Mucosa of rectum (tissue), 2 donors: ENCODE results near the gene PLOD2.

Experiments
- H3K27ac ChIP-seq, 2 donors: one replicate each; pipeline ENCODE4 v1.7.0; 2013; ENCODE audit warnings: inconsistent platforms in 2 of 2, low read depth in 2 of 2, low read length in 2 of 2
- H3K27me3 ChIP-seq, 2 donors: one replicate each; pipeline ENCODE4 v1.7.0; 2013; ENCODE audit warnings: low read length in 2 of 2; ENCODE audit not compliant: control insufficient read depth in 2 of 2, insufficient read depth in 2 of 2
- H3K36me3 ChIP-seq, 2 donors: one replicate each; pipeline ENCODE4 v1.7.0; 2013; ENCODE audit warnings: low read length in 2 of 2; ENCODE audit not compliant: control insufficient read depth in 2 of 2, insufficient read depth in 2 of 2
- H3K4me1 ChIP-seq, 2 donors: one replicate each; pipeline ENCODE4 v1.7.0; 2013; ENCODE audit warnings: low read length in 2 of 2, mild to moderate bottlenecking in 1 of 2; ENCODE audit not compliant: control insufficient read depth in 2 of 2, insufficient read depth in 2 of 2
- H3K4me3 ChIP-seq, 2 donors: one replicate each; pipeline ENCODE4 v1.7.0; 2013; ENCODE audit warnings: low read length in 2 of 2
- H3K9ac ChIP-seq, 2 donors: one replicate each; pipeline ENCODE4 v1.7.0; 2013; ENCODE audit warnings: low read length in 2 of 2, low read depth in 1 of 2, mild to moderate bottlenecking in 1 of 2
- H3K9me3 ChIP-seq, 2 donors: one replicate each; pipeline ENCODE4 v1.7.0; 2013; ENCODE audit warnings: low read length in 2 of 2; ENCODE audit not compliant: control insufficient read depth in 2 of 2
- donor health status: healthy.
- donor health status: Normal muscosa, but diverticular disease.

Gene PLOD2

DNA sequence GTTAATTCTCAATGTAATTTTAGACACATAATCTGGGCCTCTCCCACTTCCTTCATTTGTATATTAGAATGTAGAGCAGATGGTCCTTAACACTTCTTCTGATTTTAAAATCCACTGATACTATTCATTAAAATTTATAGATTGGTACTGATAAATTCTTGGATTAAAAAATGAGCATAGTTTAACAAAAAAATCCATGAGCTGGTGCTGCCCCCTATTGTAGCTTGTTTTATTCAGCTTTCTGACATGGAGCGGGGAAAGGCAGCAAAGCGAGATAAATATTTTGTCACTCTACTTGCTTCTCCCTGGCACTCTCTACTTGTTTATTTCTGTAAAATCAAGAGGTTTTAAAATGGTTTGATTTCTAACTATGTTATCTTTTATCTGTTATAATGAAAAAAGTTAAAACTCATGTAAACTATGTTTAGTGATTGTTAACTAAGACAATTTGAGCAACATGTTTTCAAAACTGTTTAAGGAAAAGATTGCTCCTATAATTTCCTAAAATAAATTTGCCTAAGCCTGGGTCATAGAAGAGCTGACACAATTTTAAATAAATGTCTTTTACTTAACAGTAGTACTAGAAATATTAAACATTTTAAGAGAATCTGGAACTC is 26.5 kb upstream of the PLOD2 start:
- H3K27ac ChIP-seq: no peak overlapping the region
- H3K9ac ChIP-seq: no peak overlapping the region
- no peaks in the 10 kb centered on the region for H3K9me3 ChIP-seq
- H3K4me3 ChIP-seq: no peak overlapping the region
- no peaks in the 10 kb centered on the region for H3K36me3 ChIP-seq
- H3K27me3 ChIP-seq: no peaks in the 10 kb centered on the region
- no peaks in the 10 kb centered on the region for H3K4me1 ChIP-seq

DNA sequence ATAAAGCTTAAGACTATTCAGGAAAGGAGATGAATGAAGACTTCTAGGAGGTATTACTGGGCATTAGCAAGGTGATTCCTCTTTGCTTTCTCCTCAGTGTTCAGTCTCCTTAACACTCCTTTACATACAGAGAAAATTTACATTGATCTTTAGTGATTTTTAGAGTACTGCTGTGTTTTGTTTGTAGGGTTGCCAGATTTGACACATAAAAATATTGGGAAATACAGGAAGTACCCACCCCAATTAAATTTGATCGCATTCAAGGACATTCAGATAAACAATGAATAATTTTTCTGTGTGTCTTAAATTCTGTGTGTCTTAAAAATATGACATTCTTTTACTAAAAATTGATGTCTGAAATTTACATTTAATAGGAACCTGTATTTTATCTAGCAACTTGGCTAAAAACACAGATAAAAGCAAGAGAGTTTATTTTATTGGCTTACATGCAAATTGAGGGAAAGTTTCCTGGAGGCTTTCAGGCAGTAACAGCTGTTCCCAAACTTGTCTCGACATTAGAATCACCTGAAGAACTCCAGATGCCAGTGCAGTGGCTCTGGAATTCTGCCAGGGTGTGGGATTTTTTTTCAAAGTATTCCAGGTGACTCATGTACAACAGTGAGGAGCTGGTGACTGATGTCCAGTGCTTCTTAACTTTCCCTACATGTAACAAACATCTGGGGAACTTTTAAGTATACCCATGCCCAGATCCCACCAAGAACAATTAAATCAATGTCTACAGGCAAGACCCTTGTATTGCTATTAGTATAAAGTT is 23.4 kb upstream of the PLOD2 start:
- Histone ChIP-seq H3K27me3 (no peaks in the 10 kb centered on the region), H3K4me1 (no peaks in the 10 kb centered on the region), H3K9me3 (no peaks in the 10 kb centered on the region), H3K4me3 (no peak overlapping the region), H3K9ac (no peak overlapping the region), H3K36me3 (no peaks in the 10 kb centered on the region), H3K27ac (no peak overlapping the region)

DNA sequence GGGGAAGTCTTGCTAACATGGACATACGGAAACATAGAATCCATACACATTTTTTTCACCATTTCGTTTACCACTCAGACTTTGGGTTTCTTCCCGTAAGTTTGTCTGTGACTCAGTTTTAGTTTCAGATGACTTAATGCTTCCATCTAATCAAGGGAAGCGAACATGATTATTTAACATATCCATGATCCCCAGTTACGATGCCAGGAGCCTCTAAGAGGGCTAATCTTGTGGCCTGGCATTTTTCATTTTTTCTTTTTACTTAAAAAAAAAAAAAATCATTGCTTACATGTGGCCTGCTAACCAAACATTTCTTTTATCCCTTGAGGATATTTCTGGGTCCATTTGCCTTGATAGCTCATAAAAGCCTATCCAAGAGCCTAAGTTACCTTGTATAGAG is 20.2 kb upstream of the PLOD2 start:
- Histone ChIP-seq H3K9ac (no peak overlapping the region), H3K4me3 (no peak overlapping the region), H3K27me3 (no peaks in the 10 kb centered on the region), H3K9me3 (no peaks in the 10 kb centered on the region), H3K36me3 (no peaks in the 10 kb centered on the region), H3K4me1 (no peaks in the 10 kb centered on the region), H3K27ac (no peak overlapping the region)

DNA sequence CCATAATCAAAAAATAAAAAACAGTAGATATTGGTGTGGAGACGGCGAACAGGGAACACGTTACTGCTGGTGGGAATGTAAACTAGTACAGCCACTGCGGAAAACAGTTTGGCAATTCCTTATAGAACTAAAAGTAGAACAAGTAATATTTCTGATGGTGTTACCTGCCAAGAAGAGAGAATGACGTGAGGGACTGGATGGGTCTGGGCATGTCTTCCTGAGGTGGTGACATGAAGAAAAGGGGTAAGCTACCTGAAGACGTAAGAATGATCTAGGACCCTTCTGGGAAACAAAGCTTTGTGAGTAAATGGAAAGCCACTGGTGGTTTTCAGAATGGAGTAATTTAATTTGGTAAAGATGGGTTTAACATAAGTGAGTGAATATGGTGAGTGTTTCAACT is 19.4 kb upstream of the PLOD2 start:
- H3K9me3 ChIP-seq: no peaks in the 10 kb centered on the region
- no peaks in the 10 kb centered on the region for H3K36me3 ChIP-seq
- H3K27ac ChIP-seq: no peak overlapping the region
- H3K4me3 ChIP-seq: no peak overlapping the region
- H3K27me3 ChIP-seq: no peaks in the 10 kb centered on the region
- no peaks in the 10 kb centered on the region for H3K4me1 ChIP-seq
- H3K9ac ChIP-seq: no peak overlapping the region

DNA sequence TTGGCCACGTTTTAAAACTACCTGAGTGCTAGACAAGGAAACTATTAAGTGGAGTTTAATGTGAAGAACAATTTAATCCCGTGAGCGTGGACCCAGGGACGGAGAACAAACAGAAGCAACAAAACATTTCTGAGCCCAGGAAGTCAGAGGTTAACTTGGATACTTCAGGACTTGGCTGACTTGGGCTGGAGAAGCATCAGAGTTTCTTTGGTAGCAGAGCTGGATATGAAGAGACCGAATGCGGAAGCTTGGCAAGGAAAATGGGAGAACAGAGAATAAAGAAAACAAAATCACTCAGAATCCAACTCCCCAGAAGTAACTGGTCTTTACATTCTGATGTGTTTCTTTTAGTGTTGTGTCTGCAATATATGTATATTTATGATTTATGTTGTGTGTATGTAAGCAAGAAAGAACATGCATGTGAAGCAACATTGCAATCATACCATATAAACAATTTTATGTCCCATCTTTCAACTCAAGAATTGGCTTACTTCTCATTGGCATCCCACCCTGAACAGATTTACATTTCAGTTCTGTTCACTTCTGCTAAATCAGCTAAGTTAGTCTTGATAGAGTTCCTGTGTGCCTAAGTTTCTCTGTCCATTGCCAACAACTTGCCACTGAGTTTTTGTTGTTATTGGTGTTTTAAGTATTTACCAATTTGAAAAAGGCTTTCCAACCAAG is 17.2 kb upstream of the PLOD2 start:
- H3K4me1 ChIP-seq: no peaks in the 10 kb centered on the region
- no peak overlapping the region for H3K27ac ChIP-seq
- no peak overlapping the region for H3K4me3 ChIP-seq
- H3K9ac ChIP-seq: no peak overlapping the region
- H3K27me3 ChIP-seq: no peaks in the 10 kb centered on the region
- no peaks in the 10 kb centered on the region for H3K36me3 ChIP-seq
- no peaks in the 10 kb centered on the region for H3K9me3 ChIP-seq

DNA sequence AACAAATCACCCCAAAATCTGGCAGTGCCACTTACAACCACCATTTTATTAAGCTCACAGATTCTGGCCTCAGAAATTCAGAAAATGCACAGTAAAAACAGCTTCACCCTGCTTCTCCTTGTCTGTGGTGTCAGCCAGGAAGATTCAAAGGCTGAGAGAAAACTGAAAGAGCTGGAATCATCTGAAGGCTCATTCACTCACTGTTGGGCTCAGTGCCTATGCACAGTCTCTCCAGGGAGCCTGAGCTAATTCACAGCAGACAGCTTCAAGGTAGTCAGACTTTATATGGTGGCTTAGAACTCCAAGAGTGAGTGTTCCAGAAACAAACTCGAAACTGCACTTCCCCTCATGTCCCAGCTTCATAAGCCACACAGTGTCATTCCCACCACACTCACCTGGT is 16.5 kb upstream of the PLOD2 start:
- H3K36me3 ChIP-seq: no peaks in the 10 kb centered on the region
- H3K27me3 ChIP-seq: no peaks in the 10 kb centered on the region
- no peaks in the 10 kb centered on the region for H3K4me1 ChIP-seq
- no peak overlapping the region for H3K9ac ChIP-seq
- no peak overlapping the region for H3K27ac ChIP-seq
- no peaks in the 10 kb centered on the region for H3K9me3 ChIP-seq
- H3K4me3 ChIP-seq: no peak overlapping the region

DNA sequence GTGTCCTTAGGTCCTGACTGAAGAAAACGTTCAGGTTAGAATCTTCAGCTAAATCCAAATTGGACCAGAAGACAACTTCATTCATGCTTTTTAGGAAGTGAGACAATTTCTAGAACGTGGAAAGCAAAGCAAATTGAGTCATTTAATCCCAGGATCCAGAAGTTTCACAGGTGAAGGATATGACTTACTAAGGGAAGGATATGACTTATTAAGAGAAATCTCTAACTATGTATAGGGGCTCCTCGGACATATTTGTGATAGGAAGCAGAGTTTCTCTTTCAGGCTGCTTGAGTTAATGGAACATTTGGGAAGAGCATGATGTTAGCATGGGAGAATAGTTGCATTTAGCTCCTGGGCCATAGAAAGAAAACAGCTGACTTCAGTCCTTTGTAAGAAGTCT is 16.1 kb upstream of the PLOD2 start:
- H3K9ac ChIP-seq: no peak overlapping the region
- no peaks in the 10 kb centered on the region for H3K27me3 ChIP-seq
- H3K27ac ChIP-seq: no peak overlapping the region
- no peaks in the 10 kb centered on the region for H3K4me1 ChIP-seq
- no peak overlapping the region for H3K4me3 ChIP-seq
- H3K36me3 ChIP-seq: no peaks in the 10 kb centered on the region
- no peaks in the 10 kb centered on the region for H3K9me3 ChIP-seq

DNA sequence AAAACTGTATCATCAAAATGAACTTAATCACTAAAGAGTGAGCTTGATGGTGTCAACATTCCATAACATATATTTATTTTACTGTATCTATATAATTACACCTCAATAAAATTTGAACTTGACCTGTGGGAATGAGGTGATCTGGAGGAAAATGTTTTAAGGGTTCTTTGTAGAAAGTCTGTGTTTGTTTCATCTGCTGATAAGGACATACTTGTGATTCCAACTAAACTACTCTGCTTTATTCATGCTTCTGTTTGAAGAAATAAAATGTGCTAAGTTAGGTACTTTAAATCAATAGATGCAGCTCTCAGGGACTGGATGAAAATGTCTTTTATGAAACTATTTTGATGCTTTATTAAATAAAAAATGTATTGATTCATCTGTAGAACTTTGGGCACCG is 11.6 kb upstream of the PLOD2 start:
- Histone ChIP-seq H3K9ac (no peak overlapping the region), H3K4me3 (no peak overlapping the region), H3K4me1 (no peaks in the 10 kb centered on the region), H3K27me3 (no peaks in the 10 kb centered on the region), H3K27ac (no peak overlapping the region), H3K9me3 (no peaks in the 10 kb centered on the region), H3K36me3 (no peaks in the 10 kb centered on the region)

DNA sequence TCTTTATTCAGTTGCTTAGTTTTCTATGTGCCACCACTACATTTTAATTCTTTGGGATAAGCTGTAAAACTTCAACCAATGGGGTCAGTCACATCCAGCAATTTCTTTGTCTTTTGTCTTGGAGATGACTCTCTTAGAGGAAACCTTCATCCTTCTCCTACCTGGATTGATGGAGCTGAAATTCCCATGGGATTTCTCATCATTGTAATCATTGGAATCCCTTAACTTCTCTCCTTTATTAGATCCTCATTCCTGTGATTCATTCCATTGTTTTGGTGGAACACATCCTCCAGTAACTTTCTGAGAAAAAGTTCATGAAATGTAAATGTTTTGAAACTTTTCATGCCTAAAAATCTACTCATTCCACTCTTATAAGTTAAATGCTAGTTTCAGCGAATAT is 9.6 kb upstream of the PLOD2 start:
- no peaks in the 10 kb centered on the region for H3K9me3 ChIP-seq
- H3K9ac ChIP-seq: no peak overlapping the region
- H3K27ac ChIP-seq: no peak overlapping the region
- H3K36me3 ChIP-seq: no peaks in the 10 kb centered on the region
- no peaks in the 10 kb centered on the region for H3K27me3 ChIP-seq
- H3K4me1 ChIP-seq: peaks cover 1% of the 10 kb centered on the region in 2 donors
- no peak overlapping the region for H3K4me3 ChIP-seq

DNA sequence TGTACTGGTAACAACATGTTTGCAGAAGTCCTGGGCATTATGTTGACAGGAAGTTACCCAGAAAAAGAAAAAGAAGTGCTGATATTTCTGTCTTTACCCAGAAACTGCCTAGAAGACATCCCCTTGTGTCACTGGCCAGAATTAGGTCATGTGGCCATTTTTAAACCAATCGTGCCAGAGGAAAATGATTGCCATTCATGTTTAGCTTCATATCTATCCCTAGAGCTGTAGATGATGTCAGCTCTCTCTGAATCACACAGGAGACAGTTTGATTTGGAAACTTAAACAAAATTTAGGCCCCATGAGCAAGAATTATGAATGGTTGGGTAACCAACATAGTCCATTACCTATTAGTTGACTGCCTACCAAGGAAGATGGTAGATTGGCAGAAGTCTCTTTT is 8.9 kb upstream of the PLOD2 start:
- H3K36me3 ChIP-seq: no peaks in the 10 kb centered on the region
- H3K27me3 ChIP-seq: no peaks in the 10 kb centered on the region
- peaks cover 5 to 6% of the 10 kb centered on the region in 2 donors for H3K4me1 ChIP-seq
- H3K9ac ChIP-seq: no peak overlapping the region
- no peaks in the 10 kb centered on the region for H3K9me3 ChIP-seq
- H3K27ac ChIP-seq: no peak overlapping the region
- no peak overlapping the region for H3K4me3 ChIP-seq
